HepG2 (cell line): ENCODE results near the gene KIAA1549. TPM values are rescaled to one million over a fixed set of nuclear protein-coding genes. Genes with fewer than 3 reads are reported as not detected.
A peak's percentile ranks its signal among the peaks of the same experiment; 100 is the strongest.

ENCODE experiments used
- ATAC-seq: fragments of 200-7000 bp; cut with Tn5 transposase; 3 replicates; pipeline ENCODE4 v1.9.1; 2020; ENCODE audit warnings: mild to moderate bottlenecking, moderate library complexity
- BruUV-seq: library from RNA; stranded (reverse); fragments of 400-500 nt; replicated peaks from 2 replicates; lab custom pipeline; 2021; lab: Mats Ljungman, UMichigan
- CTCF ChIA-PET: fragments of 300-600 bp; formaldehyde crosslinking; extraction: SDS; loops from one replicate; lab custom pipeline; 2021; ENCODE audit warnings: low total read pairs, inconsistent platforms, low intra/inter-chr PET ratio; lab: Yijun Ruan, JAX
- POLR2A ChIA-PET: fragments of 350-600 bp; sonication (Branson Sonifier 250); formaldehyde crosslinking; loops from one replicate; lab custom pipeline; 2020; ENCODE audit warnings: antibody characterized with exemption, inconsistent platforms; lab: Yijun Ruan, JAX
- DNase-seq: peaks from one replicate; pipeline ENCODE4 v3.0.0-alpha.2; 2015; ENCODE audit warnings: low spot score
- FAIRE-seq: peaks from 3 replicates; lab custom pipeline; 2011; peaks lifted over from hg19 to GRCh38; lab: Jason Lieb, UNC
- H2AFZ ChIP-seq: one replicate; pipeline ENCODE4 v1.6.1; 2011; ENCODE audit warnings: low read length, inconsistent platforms
- H3K27ac ChIP-seq: fragments of 300-600 bp; 3 replicates; pipeline ENCODE4 v1.8.0; 2011; ENCODE audit warnings: mixed run types, mild to moderate bottlenecking, mixed read lengths, low read length, inconsistent platforms; ENCODE audit not compliant: insufficient read depth; ENCODE audit errors: extremely low read length
- H3K27me3 ChIP-seq, 2 experiments: fragments of 200-600 bp in 1 of 2; 2 replicates in 1 of 2; 3 replicates in 1 of 2; pipeline versions ENCODE4 v1.6.0 to v1.8.0; 2011; ENCODE audit warnings: low read length in 2 of 2, mild to moderate bottlenecking in 2 of 2, moderate library complexity in 2 of 2, inconsistent platforms in 1 of 2; ENCODE audit not compliant: insufficient read depth in 2 of 2, control insufficient read depth in 1 of 2
- H3K36me3 ChIP-seq, 2 experiments: fragments of 200-600 bp in 1 of 2; replicated peaks in 1 of 2; 2 replicates in 1 of 2; 3 replicates in 1 of 2; pipeline versions ENCODE4 v1.5.1 to v1.8.0; 2011; ENCODE audit warnings: low read length in 2 of 2, inconsistent platforms in 1 of 2; ENCODE audit not compliant: insufficient read depth in 2 of 2, control insufficient read depth in 1 of 2
- H3K4me1 ChIP-seq: 2 replicates; pipeline ENCODE4 v1.5.1; 2012; ENCODE audit warnings: low read length, inconsistent platforms; ENCODE audit not compliant: insufficient read depth
- H3K4me2 ChIP-seq: 2 replicates; pipeline ENCODE4 v1.6.0; 2011; ENCODE audit warnings: low read depth, low read length, inconsistent platforms
- H3K4me3 ChIP-seq, 3 experiments: fragments of 200-600 bp in 1 of 3; sonication (generic), shearing (Covaris generic) in 1 of 3; replicated peaks in 1 of 3; 2 replicates each; pipeline ENCODE4 v1.5.1; 2011 to 2016; ENCODE audit warnings: low read length in 3 of 3, inconsistent platforms in 2 of 3, low read depth in 2 of 3, mild to moderate bottlenecking in 2 of 3, control low read depth in 1 of 3, mixed read lengths in 1 of 3; ENCODE audit not compliant: insufficient read depth in 1 of 3
- H3K79me2 ChIP-seq: one replicate; pipeline ENCODE4 v1.6.1; 2011; ENCODE audit warnings: low read length, inconsistent platforms; ENCODE audit not compliant: insufficient read depth
- H3K9ac ChIP-seq: 2 replicates; pipeline ENCODE4 v1.6.0; 2011; ENCODE audit warnings: mild to moderate bottlenecking, low read depth, low read length, inconsistent platforms; ENCODE audit not compliant: insufficient read depth
- H3K9me3 ChIP-seq: 2 replicates; pipeline ENCODE4 v1.5.1; 2012; ENCODE audit warnings: mild to moderate bottlenecking, low read length
- H4K20me1 ChIP-seq: 2 replicates; pipeline ENCODE4 v1.6.0; 2011; ENCODE audit warnings: inconsistent platforms, mild to moderate bottlenecking, low read length, moderate library complexity; ENCODE audit not compliant: insufficient read depth
- BCL6 ChIP-seq: IDR thresholded peaks from 2 replicates; pipeline ENCODE4 v1.6.1; 2016; ENCODE audit warnings: missing genetic modification reagents, missing compliant biosample characterization
- CBX5 ChIP-seq: sonication (generic); formaldehyde crosslinking; IDR thresholded peaks from 2 replicates; pipeline ENCODE4 v1.4.0; 2020; ENCODE audit warnings: missing genetic modification reagents, borderline replicate concordance
- CHD2 ChIP-seq: IDR thresholded peaks from 2 replicates; pipeline ENCODE4 v1.6.1; 2011; ENCODE audit warnings: low read depth, low read length, improper control_type of control experiment
- ETV5 ChIP-seq: IDR thresholded peaks from 2 replicates; pipeline ENCODE4 v1.6.1; 2018; ENCODE audit warnings: missing biosample characterization, missing genetic modification reagents, inconsistent platforms, borderline replicate concordance
- FOSL1 ChIP-seq: sonication (generic); formaldehyde crosslinking; IDR thresholded peaks from 2 replicates; pipeline ENCODE4 v1.9.0; 2021; ENCODE audit warnings: missing genetic modification reagents, borderline replicate concordance
- FOXA1 ChIP-seq, 2 experiments: fragments of 450-650 bp in 1 of 2; sonication (generic) in 1 of 2; formaldehyde crosslinking in 1 of 2; IDR thresholded peaks; 2 replicates each; pipeline versions ENCODE4 v1.4.0 to v1.6.1; 2016 to 2020; ENCODE audit warnings: missing genetic modification reagents in 1 of 2
- FOXA3 ChIP-seq: IDR thresholded peaks from 2 replicates; pipeline ENCODE4 v1.6.1; 2016; ENCODE audit warnings: missing genetic modification reagents, missing compliant biosample characterization
- FOXK1 ChIP-seq: sonication (generic); formaldehyde crosslinking; IDR thresholded peaks from 2 replicates; pipeline ENCODE4 v1.4.0; 2020; ENCODE audit warnings: low read depth, missing genetic modification reagents, borderline replicate concordance
- MED13 ChIP-seq: sonication (generic); formaldehyde crosslinking; IDR thresholded peaks from 2 replicates; pipeline ENCODE4 v1.5.0; 2020; ENCODE audit warnings: missing genetic modification reagents
- MTA3 ChIP-seq: sonication (generic); formaldehyde crosslinking; IDR thresholded peaks from 2 replicates; pipeline ENCODE4 v1.4.0; 2020; ENCODE audit warnings: missing genetic modification reagents
- MXD4 ChIP-seq: IDR thresholded peaks from 2 replicates; pipeline ENCODE4 v1.6.1; 2016; ENCODE audit warnings: mild to moderate bottlenecking, missing biosample characterization, missing genetic modification reagents
- NCOR1 ChIP-seq: fragments of 200-600 bp; sonication (generic); IDR thresholded peaks from 2 replicates; pipeline ENCODE4 v1.7.0; 2017; ENCODE audit warnings: antibody characterized with exemption, low read length, borderline replicate concordance
- RAD21 ChIP-seq: fragments of 450-650 bp; formaldehyde crosslinking; IDR thresholded peaks from 2 replicates; pipeline ENCODE4 v1.5.0; 2020; ENCODE audit warnings: mild to moderate bottlenecking
- REPIN1 ChIP-seq: sonication (generic); formaldehyde crosslinking; IDR thresholded peaks from 2 replicates; pipeline ENCODE4 v1.8.0; 2022; ENCODE audit warnings: missing genetic modification reagents, low read depth, mild to moderate bottlenecking, borderline replicate concordance
- SMAD3 ChIP-seq: sonication (generic); formaldehyde crosslinking; IDR thresholded peaks from 2 replicates; pipeline ENCODE4 v1.4.0; 2020; ENCODE audit warnings: missing genetic modification reagents
- SMC3 ChIP-seq: IDR thresholded peaks from 2 replicates; pipeline ENCODE4 v1.6.1; 2011; ENCODE audit warnings: low read length, improper control_type of control experiment
- SOX5 ChIP-seq: IDR thresholded peaks from 2 replicates; pipeline ENCODE4 v1.6.1; 2016; ENCODE audit warnings: borderline replicate concordance
- STAG1 ChIP-seq: sonication (generic); formaldehyde crosslinking; IDR thresholded peaks from 2 replicates; pipeline ENCODE4 v1.4.0; 2020; ENCODE audit warnings: missing genetic modification reagents
- ZNF441 ChIP-seq: sonication (generic); formaldehyde crosslinking; IDR thresholded peaks from 2 replicates; pipeline ENCODE4 v1.7.0; 2021; ENCODE audit warnings: missing genetic modification reagents, borderline replicate concordance
- ZNF446 ChIP-seq: sonication (generic); formaldehyde crosslinking; IDR thresholded peaks from 2 replicates; pipeline ENCODE4 v1.5.0; 2020; ENCODE audit warnings: mild to moderate bottlenecking, missing genetic modification reagents
- WGBS: methylation state at CpG from one replicate; pipeline ENCODE4 v1.1.6; 2017; ENCODE audit warnings: low lambda C conversion rate; 5-methylcytosine and 5-hydroxymethylcytosine counted together
- in situ Hi-C: cut with HindIII; loops from 2 replicates; pipeline ENCODE4 v1.10.0; 2017; ENCODE audit warnings: low pct_unique_long_range_greater_than_20kb; ENCODE audit not compliant: extremely low pct_ligation_motif_present
- intact Hi-C: fragments of 100-400 bp; cut with micrococcal nuclease; formaldehyde crosslinking; loops from one replicate; pipeline ENCODE4 v1.10.0; 2022; ENCODE audit not compliant: unreplicated experiment
- polyA plus RNA-seq, 8 experiments: library from polyadenylated mRNA; depleted of rRNA in 3 of 8; stranded (reverse) in 7 of 8; unstranded in 1 of 8; fragments of >200 nt; fragmentation: Illumina TruSeq in 4 of 8; extraction: Trizol in 4 of 8; gene quantifications; 2 replicates each; pipeline versions ENCODE4 v1.2.1 to v1.2.3, GENCODE V29; 2011 to 2016; ENCODE audit warnings: low read depth in 4 of 8, missing spikeins in 1 of 8, mixed read lengths in 1 of 8; ENCODE audit not compliant: insufficient read depth in 1 of 8
- total RNA-seq, 5 experiments: library from RNA; depleted of rRNA; stranded (reverse); fragments of >200 nt; fragmentation: Illumina TruSeq; extraction: Trizol; gene quantifications; 2 replicates each; pipeline ENCODE4 v1.2.3, GENCODE V29; 2016; ENCODE audit warnings: low read depth in 1 of 5

KIAA1549 gene
- total and polyA plus RNA-seq, 2 of the 13 experiments (the other 11 are each of a cell fraction or from before 2014, with no cell fraction given) = 1.1 to 1.8 TPM

- peak; percentile 21; the same call in 2 of the 3 replicates for ATAC-seq
- Histone ChIP-seq H3K9ac (no peak overlapping the region), H3K9me3 (no peaks in the 10 kb centered on the region), H3K4me1 (peaks cover 10% of the 10 kb centered on the region; the same call in 1 of the 2 replicates), H3K4me3 (no peak overlapping the region), H2AFZ (no peak overlapping the region), H3K27me3 (peaks cover 0 to 16% of the 10 kb centered on the region in 2 experiments; a peak in 2 of 5 replicates), H3K4me2 (no peak overlapping the region), H3K36me3 (peaks cover 0 to 7% of the 10 kb centered on the region in 2 experiments; a peak in 1 of 5 replicates), H3K27ac (no peak overlapping the region), H3K79me2 (no peaks in the 10 kb centered on the region), H4K20me1 (no peaks in the 10 kb centered on the region)
- TF ChIP-seq ZNF441 (CRISPR knock-in tag) = no peak
- no peak for TF ChIP-seq FOSL1 (CRISPR knock-in tag)
- intact Hi-C loops = no loop called here
- DNase-seq = no peak
- no peak for FAIRE-seq
- ChIA-PET POLR2A (no interaction called here), CTCF (no interaction called here)
- 63% methylated on average over 3 of the region's 3 CpGs for WGBS
- in situ Hi-C loops = no loop called here
- BruUV-seq = no TSS peak
Observed at GRCh38 chr7:139018910-139019309, 37.7 kb upstream of the KIAA1549 start.

- H3K79me2 ChIP-seq = no peaks in the 10 kb centered on the region
- DNase-seq = peak; percentile 68
- no peaks in the 10 kb centered on the region for H3K9me3 ChIP-seq
- no peak overlapping the region for H3K27ac ChIP-seq
- ATAC-seq = peak; percentile 96
- WGBS = 24% methylated on average over 6 of the region's 7 CpGs
- H3K4me2 ChIP-seq = no peak overlapping the region
- no peak overlapping the region for H3K4me3 ChIP-seq
- H4K20me1 ChIP-seq = no peaks in the 10 kb centered on the region
- no TSS peak for BruUV-seq
- FAIRE-seq = peak; percentile 91
- peaks cover 0 to 22% of the 10 kb centered on the region in 2 experiments; a peak in 2 of 5 replicates for H3K27me3 ChIP-seq
- H2AFZ ChIP-seq = no peak overlapping the region
- no peaks in the 10 kb centered on the region for H3K36me3 ChIP-seq
- ChIA-PET POLR2A (interaction anchor here (1.3 kb wide), 1 partner anchor 58 kb away, joined by 4 read pairs; no protein-coding TSS in a partner anchor), CTCF (interaction anchor here (1.2 to 2.5 kb wide), 2 partner anchors 58 to 131 kb away, joined by 4 to 34 read pairs; no protein-coding TSS in a partner anchor)
- no peak overlapping the region for H3K9ac ChIP-seq
- peaks cover 10% of the 10 kb centered on the region; the same call in 1 of the 2 replicates for H3K4me1 ChIP-seq
- intact Hi-C loops = loop anchor here (1.0 to 2.0 kb wide), 3 partner anchors 26 to 110 kb away; no protein-coding TSS in a partner anchor
- in situ Hi-C loops = no loop called here
- 0 out of 2 replicates have a peak, but pooled peaks have one; percentile 30 for TF ChIP-seq SMAD3 (CRISPR knock-in tag)
- TF ChIP-seq BCL6 = no peak
- peak; percentile 82 for TF ChIP-seq STAG1 (CRISPR knock-in tag)
- no peak for TF ChIP-seq CBX5 (CRISPR knock-in tag)
- TF ChIP-seq NCOR1 = no peak
- 0 out of 2 replicates have a peak, but pooled peaks have one; percentile 20 for TF ChIP-seq REPIN1 (CRISPR knock-in tag)
- TF ChIP-seq ETV5 (CRISPR knock-in tag) = 0 out of 2 replicates have a peak, but pooled peaks have one; percentile 10
- no peak for TF ChIP-seq FOXA1 (IDR thresholded peaks at IDR 0.05)
- peak; percentile 29; the same call in 1 of the 2 replicates for TF ChIP-seq FOXA1 (CRISPR knock-in tag; IDR thresholded peaks at IDR 0.05)
- TF ChIP-seq SOX5 (CRISPR knock-in tag) = no peak
- TF ChIP-seq ZNF446 (CRISPR knock-in tag) = no peak
- TF ChIP-seq CHD2 = no peak
- TF ChIP-seq FOXA3 (CRISPR knock-in tag) = peak; percentile 45; the same call in 1 of the 2 replicates
- no peak for TF ChIP-seq MXD4 (CRISPR knock-in tag)
- no peak for TF ChIP-seq FOXK1 (CRISPR knock-in tag)
- TF ChIP-seq MTA3 (CRISPR knock-in tag) = no peak
- no peak for TF ChIP-seq MED13
- peak; percentile 60 for TF ChIP-seq RAD21
- TF ChIP-seq SMC3 = peak; percentile 83
Observed at GRCh38 chr7:139016931-139017511, 35.8 kb upstream of the KIAA1549 start.
